Naive thymus-derived CD4-positive, alpha-beta T cell (primary cell): ENCODE measurements around the gene TMC5. TPM values are rescaled to one million over a fixed set of nuclear protein-coding genes. Genes with fewer than 3 reads are reported as not detected.

Source experiments
- ATAC-seq: fragments of 150-1000 bp; cut with Tn5 transposase; 2 replicates; pipeline ENCODE4 v1.10.0; 2021; ENCODE audit warnings: mild to moderate bottlenecking, moderate library complexity
- CTCF ChIA-PET: fragments of 350-600 bp; sonication (Branson Sonifier 250); formaldehyde crosslinking; loops from one replicate; lab custom pipeline; 2021; ENCODE audit warnings: antibody characterized with exemption; lab: Charles Lee
- POLR2A ChIA-PET: fragments of 350-600 bp; sonication (Branson Sonifier 250); formaldehyde crosslinking; loops from one replicate; lab custom pipeline; 2021; ENCODE audit warnings: antibody characterized with exemption, inconsistent platforms; lab: Charles Lee
- DNase-seq, 9 donors: peaks; one replicate each; pipeline versions ENCODE4 v3.0.0 to v3.0.0-alpha.2; 2020 to 2022; ENCODE audit warnings: mixed read lengths in 1 of 9
- H3K27ac ChIP-seq: one replicate; pipeline ENCODE4 v1.7.0; 2013; ENCODE audit warnings: mild to moderate bottlenecking, low read depth, low read length, moderate library complexity
- H3K27me3 ChIP-seq, 2 donors: one replicate each; pipeline ENCODE4 v1.7.0; 2013; ENCODE audit warnings: low read length in 2 of 2, mild to moderate bottlenecking in 2 of 2, moderate library complexity in 2 of 2; ENCODE audit not compliant: control insufficient read depth in 2 of 2, insufficient read depth in 2 of 2
- H3K36me3 ChIP-seq, 3 experiments: 1 replicate in 2 of 3; 2 replicates in 1 of 3; pipeline ENCODE4 v1.7.0; 2013; ENCODE audit warnings: low read length in 3 of 3, mild to moderate bottlenecking in 3 of 3, moderate library complexity in 1 of 3; ENCODE audit not compliant: insufficient read depth in 3 of 3, control insufficient read depth in 2 of 3
- H3K4me1 ChIP-seq, 2 donors: one replicate each; pipeline ENCODE4 v1.7.0; 2013; ENCODE audit warnings: low read length in 2 of 2, mild to moderate bottlenecking in 2 of 2, moderate library complexity in 1 of 2; ENCODE audit not compliant: control insufficient read depth in 2 of 2, insufficient read depth in 2 of 2
- H3K4me3 ChIP-seq: 2 replicates; pipeline ENCODE4 v1.7.0; 2013; ENCODE audit warnings: mild to moderate bottlenecking, low read length
- H3K9me3 ChIP-seq, 3 experiments: 1 replicate in 2 of 3; 2 replicates in 1 of 3; pipeline ENCODE4 v1.7.0; 2013; ENCODE audit warnings: low read length in 3 of 3; ENCODE audit not compliant: control insufficient read depth in 2 of 3
- H3K27ac Mint-ChIP-seq, 9 donors: one replicate each; pipeline ENCODE4 v1.8.0; 2020 to 2022; ENCODE audit warnings: mixed read lengths in 9 of 9, mild to moderate bottlenecking in 8 of 9, moderate library complexity in 5 of 9, inconsistent platforms in 2 of 9
- H3K27me3 Mint-ChIP-seq, 5 donors: one replicate each; pipeline ENCODE4 v1.8.0; 2021 to 2022; ENCODE audit warnings: mixed read lengths in 5 of 5, mild to moderate bottlenecking in 1 of 5
- H3K36me3 Mint-ChIP-seq, 5 donors: one replicate each; pipeline ENCODE4 v1.8.0; 2020 to 2022; ENCODE audit warnings: mixed read lengths in 5 of 5, mild to moderate bottlenecking in 3 of 5, inconsistent platforms in 1 of 5
- H3K4me1 Mint-ChIP-seq, 7 donors: one replicate each; pipeline ENCODE4 v1.8.0; 2020 to 2022; ENCODE audit warnings: mixed read lengths in 7 of 7, mild to moderate bottlenecking in 3 of 7, inconsistent platforms in 1 of 7
- H3K4me3 Mint-ChIP-seq, 10 donors: one replicate each; pipeline ENCODE4 v1.8.0; 2020 to 2022; ENCODE audit warnings: mild to moderate bottlenecking in 10 of 10, mixed read lengths in 10 of 10, moderate library complexity in 6 of 10, inconsistent platforms in 2 of 10
- H3K9me3 Mint-ChIP-seq, 11 donors: one replicate each; pipeline ENCODE4 v1.8.0; 2020 to 2022; ENCODE audit warnings: mixed read lengths in 11 of 11, mild to moderate bottlenecking in 4 of 11, inconsistent platforms in 1 of 11, moderate library complexity in 1 of 11
- intact Hi-C, 2 donors: fragments of 100-400 bp; cut with micrococcal nuclease; formaldehyde crosslinking; loops; one replicate each; pipeline ENCODE4 v1.15.1; 2023
- polyA plus RNA-seq, 2 donors: library from polyadenylated mRNA; unstranded; fragments of 300-500 nt; fragmentation: Illumina TruSeq; gene quantifications; one replicate each; pipeline ENCODE4 v1.2.3, GENCODE V29; 2021
- total RNA-seq, 6 experiments: library from RNA in 5 of 6; stranded (reverse) in 5 of 6; gene quantifications; 1 replicate in 5 of 6; 2 replicates in 1 of 6; pipeline ENCODE4 v1.2.3 and lab custom pipeline; 2021 to 2026

The TMC5 gene
- total and polyA plus RNA-seq, 7 experiments from 2014 or later: not detected

- Mint-ChIP-seq H3K27me3 (peaks cover 30 to 40% (median 35%) of the 10 kb centered on the region in 5 donors), H3K27ac (no peak overlapping the region), H3K4me3 (no peak overlapping the region), H3K4me1 (peaks cover 0 to 4% (median 0%) of the 10 kb centered on the region in 7 donors), H3K9me3 (peaks cover 0 to 7% (median 2%) of the 10 kb centered on the region in 11 donors), H3K36me3 (no peaks in the 10 kb centered on the region)
- Histone ChIP-seq H3K9me3 (no peaks in the 10 kb centered on the region), H3K27me3 (no peaks in the 10 kb centered on the region), H3K27ac (no peak overlapping the region), H3K4me1 (no peaks in the 10 kb centered on the region), H3K4me3 (no peak overlapping the region), H3K36me3 (no peaks in the 10 kb centered on the region)
- intact Hi-C loops: no loop called here
- POLR2A ChIA-PET: no interaction called here
- DNase-seq (no peak), ATAC-seq (no peak)
- CTCF ChIA-PET: no interaction called here
Observed at GRCh38 chr16:19415918-19416317, 1.8 kb upstream of the TMC5 start.

GRCh38 chr16:19418200-19418599 is 517 bp downstream of the TMC5 start:
- ChIA-PET CTCF (no interaction called here), POLR2A (no interaction called here)
- intact Hi-C loops: no loop called here
- H3K9me3 Mint-ChIP-seq: peaks cover 0 to 12% (median 6%) of the 10 kb centered on the region in 11 donors
- no peaks in the 10 kb centered on the region for H3K36me3 Mint-ChIP-seq
- DNase-seq (no peak), ATAC-seq (no peak)
- H3K27me3 Mint-ChIP-seq: peaks cover 18 to 24% (median 19%) of the 10 kb centered on the region in 5 donors
- Histone ChIP-seq H3K4me3 (no peak overlapping the region), H3K27ac (no peak overlapping the region), H3K36me3 (no peaks in the 10 kb centered on the region), H3K9me3 (no peaks in the 10 kb centered on the region), H3K4me1 (no peaks in the 10 kb centered on the region), H3K27me3 (no peaks in the 10 kb centered on the region)
- no peaks in the 10 kb centered on the region for H3K4me1 Mint-ChIP-seq
- H3K27ac Mint-ChIP-seq: no peak overlapping the region
- no peak overlapping the region for H3K4me3 Mint-ChIP-seq

GRCh38 chr16:19419698-19420075 is 2.0 kb downstream of the TMC5 start:
- peaks cover 8 to 17% (median 11%) of the 10 kb centered on the region in 5 donors for H3K27me3 Mint-ChIP-seq
- intact Hi-C loops: no loop called here
- peaks cover 0 to 11% (median 6%) of the 10 kb centered on the region in 11 donors for H3K9me3 Mint-ChIP-seq
- POLR2A ChIA-PET: no interaction called here
- CTCF ChIA-PET: no interaction called here
- H3K4me1 Mint-ChIP-seq: no peaks in the 10 kb centered on the region
- H3K27me3 ChIP-seq: no peaks in the 10 kb centered on the region
- no peak for ATAC-seq
- H3K27ac ChIP-seq: no peak overlapping the region
- no peak overlapping the region for H3K4me3 ChIP-seq
- H3K4me1 ChIP-seq: no peaks in the 10 kb centered on the region
- no peaks in the 10 kb centered on the region for H3K36me3 Mint-ChIP-seq
- no peaks in the 10 kb centered on the region for H3K9me3 ChIP-seq
- no peaks in the 10 kb centered on the region for H3K36me3 ChIP-seq
- H3K27ac Mint-ChIP-seq: no peak overlapping the region
- DNase-seq: no peak
- H3K4me3 Mint-ChIP-seq: no peak overlapping the region

- Mint-ChIP-seq H3K27me3 (peaks cover 2 to 19% (median 11%) of the 10 kb centered on the region in 5 donors), H3K4me3 (no peak overlapping the region), H3K36me3 (no peaks in the 10 kb centered on the region), H3K9me3 (peaks cover 0 to 11% (median 6%) of the 10 kb centered on the region in 11 donors), H3K27ac (no peak overlapping the region), H3K4me1 (no peaks in the 10 kb centered on the region)
- no peak for ATAC-seq
- Histone ChIP-seq H3K27me3 (no peaks in the 10 kb centered on the region), H3K9me3 (no peaks in the 10 kb centered on the region), H3K27ac (no peak overlapping the region), H3K4me1 (no peaks in the 10 kb centered on the region), H3K4me3 (no peak overlapping the region), H3K36me3 (no peaks in the 10 kb centered on the region)
- CTCF ChIA-PET: no interaction called here
- DNase-seq: no peak
- intact Hi-C loops: no loop called here
- POLR2A ChIA-PET: no interaction called here
Observed at GRCh38 chr16:19424478-19424877, 6.8 kb downstream of the TMC5 start.

- Histone ChIP-seq H3K4me1 (no peaks in the 10 kb centered on the region), H3K27ac (no peak overlapping the region), H3K9me3 (no peaks in the 10 kb centered on the region), H3K4me3 (no peak overlapping the region), H3K36me3 (no peaks in the 10 kb centered on the region), H3K27me3 (no peaks in the 10 kb centered on the region)
- DNase-seq (no peak), ATAC-seq (no peak)
- Mint-ChIP-seq H3K36me3 (no peaks in the 10 kb centered on the region), H3K9me3 (peaks cover 0 to 4% (median 0%) of the 10 kb centered on the region in 11 donors), H3K4me1 (peaks cover 0 to 7% (median 0%) of the 10 kb centered on the region in 7 donors), H3K27me3 (peaks cover 4 to 15% (median 11%) of the 10 kb centered on the region in 5 donors), H3K4me3 (no peak overlapping the region), H3K27ac (no peak overlapping the region)
- ChIA-PET CTCF (no interaction called here), POLR2A (no interaction called here)
- intact Hi-C loops: no loop called here
Observed at GRCh38 chr16:19430345-19430744, 12.7 kb downstream of the TMC5 start.

- DNase-seq: no peak
- Mint-ChIP-seq H3K4me3 (no peak overlapping the region), H3K4me1 (peaks cover 0 to 7% (median 0%) of the 10 kb centered on the region in 7 donors), H3K36me3 (no peaks in the 10 kb centered on the region), H3K27me3 (peaks cover 4 to 16% (median 12%) of the 10 kb centered on the region in 5 donors), H3K9me3 (peaks cover 0 to 4% (median 0%) of the 10 kb centered on the region in 11 donors), H3K27ac (no peak overlapping the region)
- no peak overlapping the region for H3K27ac ChIP-seq
- ChIA-PET CTCF (interaction anchor here (0.6 kb wide), 1 partner anchor 243 kb away, joined by 3 read pairs; no protein-coding TSS in a partner anchor), POLR2A (interaction anchor here (0.6 kb wide), 1 partner anchor 1758 kb away, joined by 4 read pairs; no protein-coding TSS in a partner anchor)
- H3K27me3 ChIP-seq: no peaks in the 10 kb centered on the region
- intact Hi-C loops: no loop called here
- H3K4me3 ChIP-seq: no peak overlapping the region
- no peaks in the 10 kb centered on the region for H3K9me3 ChIP-seq
- no peak for ATAC-seq
- H3K36me3 ChIP-seq: no peaks in the 10 kb centered on the region
- H3K4me1 ChIP-seq: no peaks in the 10 kb centered on the region
Observed at GRCh38 chr16:19431636-19432340, 14.1 kb downstream of the TMC5 start.

GRCh38 chr16:19432429-19432828 is 14.7 kb downstream of the TMC5 start:
- peaks cover 4 to 15% (median 11%) of the 10 kb centered on the region in 5 donors for H3K27me3 Mint-ChIP-seq
- H3K4me3 ChIP-seq: no peak overlapping the region
- ChIA-PET POLR2A (interaction anchor here (0.6 kb wide), 1 partner anchor 1758 kb away, joined by 4 read pairs; no protein-coding TSS in a partner anchor), CTCF (interaction anchor here (0.6 kb wide), 2 partner anchors 25 to 244 kb away, joined by 3 read pairs; no protein-coding TSS in a partner anchor)
- H3K4me1 Mint-ChIP-seq: peaks cover 0 to 7% (median 0%) of the 10 kb centered on the region in 7 donors
- H3K27ac Mint-ChIP-seq: no peak overlapping the region
- intact Hi-C loops: no loop called here
- H3K27ac ChIP-seq: no peak overlapping the region
- ATAC-seq (no peak), DNase-seq (no peak)
- H3K9me3 ChIP-seq: no peaks in the 10 kb centered on the region
- H3K36me3 ChIP-seq: no peaks in the 10 kb centered on the region
- no peak overlapping the region for H3K4me3 Mint-ChIP-seq
- peaks cover 0 to 4% (median 0%) of the 10 kb centered on the region in 11 donors for H3K9me3 Mint-ChIP-seq
- no peaks in the 10 kb centered on the region for H3K27me3 ChIP-seq
- no peaks in the 10 kb centered on the region for H3K4me1 ChIP-seq
- H3K36me3 Mint-ChIP-seq: no peaks in the 10 kb centered on the region
